ENCODE measurements around the gene ITPA. TPM values are rescaled to one million over a fixed set of nuclear protein-coding genes. Genes with fewer than 3 reads are reported as not detected.

ITPA gene
- 59.8 and 65.0 TPM in 2 replicates for total RNA-seq
- 43.2 and 50.7 TPM in 2 replicates for polyA plus RNA-seq
- 31.2 and 39.2 TPM in 2 replicates for polyA plus RNA-seq (2011; cell fraction: cytosol; rRNA removed)
- 40.3 and 41.2 TPM in 2 replicates for polyA plus RNA-seq (2011; cell fraction: nucleus; rRNA removed)
- 35.4 and 38.2 TPM in 2 replicates for polyA plus RNA-seq (2012)
- 7.1 and 9.8 TPM in 2 replicates for polyA minus RNA-seq
- polyA minus RNA-seq (2011; cell fraction: cytosol; rRNA and poly(A)+ RNA removed): 18.7 TPM
- 6.5 and 9.9 TPM in 2 replicates for polyA minus RNA-seq (2011; cell fraction: nucleus; rRNA and poly(A)+ RNA removed)
- percentile 67 among the genes with signal in this experiment for Bru-seq, nascent RNA
- BruChase-seq, experiment 1, labeled RNA remaining after a 6-hour chase: percentile 73 among the genes with signal in this experiment
- percentile 68 among the genes with signal in this experiment for BruChase-seq, experiment 2, labeled RNA remaining after a 2-hour chase
- long read RNA-seq, transcript ITPA-201 (8 exons, 1,185 nt): major isoform, 133 of 169 reads
- long read RNA-seq, partial matches to known transcripts: 14 of 169 reads
- long read RNA-seq, other reads (novel, unspliced or antisense): 14 of 169 reads

GRCh38 chr20:3209257-3209945 is at the start of gene ITPA:
TSS of gene ITPA (plus strand) at chr20:3209498. CDS start at chr20:3209552, 54 bp downstream.
- dilution Hi-C loops (cut with MboI; ENCODE audit: extremely low pct_ligation_motif_present, low sequenced_read_pairs): no loop called here
- FAIRE-seq: peak; percentile 43
- peak within 1 kb of the TSS; percentile 87 for H2AFZ ChIP-seq (ENCODE audit: low read depth, low read length)
- no peaks in the 10 kb centered on the region for H3K9me1 ChIP-seq (replicated peaks; ENCODE audit: control insufficient read depth, extremely low read depth, insufficient read depth, low read length)
- H3K4me1 ChIP-seq (ENCODE audit: control insufficient read depth, extremely low read depth, insufficient read depth, low read length): peaks cover 14% of the 10 kb centered on the region
- peak within 1 kb of the TSS; percentile 34 for H3K27ac ChIP-seq (ENCODE audit: insufficient read depth, low read depth, low read length)
- peaks cover 0 to 2% of the 10 kb centered on the region in 2 experiments for H3K36me3 ChIP-seq (ENCODE audit: control insufficient read depth in 2 of 2, extremely low read depth in 1 of 2, insufficient read depth in 2 of 2, low read length in 2 of 2)
- peak within 1 kb of the TSS; percentile 89 for H3K4me2 ChIP-seq (ENCODE audit: insufficient read depth, low read length)
- no peaks in the 10 kb centered on the region for H3K9me3 ChIP-seq (replicated peaks; ENCODE audit: control insufficient read depth, insufficient read depth, low read length)
- CTCF ChIA-PET: interaction anchor here (1.0 to 1.7 kb wide), 5 partner anchors 9 to 107 kb away, joined by 3 to 5 read pairs (median 3); partner anchors contain the start of gene SLC4A11
- peak within 1 kb of the TSS; percentile 67 to 75 (median 68) for H3K4me3 ChIP-seq (replicated peaks in 1 of 3; ENCODE audit: insufficient read depth in 1 of 3, low read depth in 1 of 3, low read length in 3 of 3)
- POLR2A ChIA-PET: no interaction called here
- intact Hi-C loops (cut with micrococcal nuclease): no loop called here
- peak; percentile 40 for DNase-seq (ENCODE audit: low read depth, low spot score)
- peak within 1 kb of the TSS; percentile 70 for H3K9ac ChIP-seq (replicated peaks; ENCODE audit: extremely low read depth, insufficient read depth, low read length)
- peaks cover 24% of the 10 kb centered on the region for H3K79me2 ChIP-seq (ENCODE audit: control insufficient read depth, insufficient read depth, low read length)
- TF ChIP-seq EZH2 (IDR thresholded peaks at IDR 0.05; ENCODE audit: borderline replicate concordance, low read depth, low read length, severe bottlenecking) (no peak), POLR2AphosphoS5 (IDR thresholded peaks at IDR 0.05; ENCODE audit: insufficient read depth, low read depth, low read length) (peak; percentile 51), MYC (IDR thresholded peaks at IDR 0.05; ENCODE audit: low read depth, low read length) (peak; percentile 93), MAX (IDR thresholded peaks at IDR 0.05; ENCODE audit: insufficient read depth, insufficient read length) (peak; percentile 67), JUN (IDR thresholded peaks at IDR 0.05; ENCODE audit: borderline replicate concordance, insufficient read depth, insufficient read length, low read depth) (no peak), POLR2A (IDR thresholded peaks at IDR 0.05; ENCODE audit: low read depth, low read length) (peak; percentile 34), FOS (IDR thresholded peaks at IDR 0.05; ENCODE audit: borderline replicate concordance, insufficient read depth, low read length) (no peak), CTCF (IDR thresholded peaks at IDR 0.05; ENCODE audit: extremely low read depth in 1 of 2, insufficient read depth in 1 of 2, low read depth in 1 of 2, low read length in 2 of 2) (no peak), GATA2 (IDR thresholded peaks at IDR 0.05; ENCODE audit: insufficient read depth, insufficient read length, low read depth, low read length) (no peak)
- no TSS peak for BruUV-seq (replicated peaks)
- H4K20me1 ChIP-seq (replicated peaks; ENCODE audit: control insufficient read depth, extremely low read depth, insufficient read depth, low read length): no peaks in the 10 kb centered on the region
- no peaks in the 10 kb centered on the region for H3K27me3 ChIP-seq (ENCODE audit: control insufficient read depth in 2 of 2, insufficient read depth in 2 of 2, low read length in 2 of 2)
